HG03064 (cell line): ENCODE measurements around the gene ZFHX3.

Experiments used
- ATAC-seq: cut with Tn5 transposase; IDR thresholded peaks from one replicate; pipeline ENCODE4 v1.9.1; 2021; ENCODE audit warnings: low read depth; ENCODE audit not compliant: unreplicated experiment

The ZFHX3 gene

GRCh38 chr16:72814226-72814625, 233.7 kb downstream of the ZFHX3 start:
- ATAC-seq = no peak

GRCh38 chr16:72812672-72813071, 235.3 kb downstream of the ZFHX3 start:
- ATAC-seq = no peak

- ATAC-seq = no peak
These were observed 236.1 kb downstream of the ZFHX3 start for GRCh38 chr16:72811876-72812275.

GRCh38 chr16:72811188-72811720, 236.7 kb downstream of the ZFHX3 start:
- no peak for ATAC-seq

DNA sequence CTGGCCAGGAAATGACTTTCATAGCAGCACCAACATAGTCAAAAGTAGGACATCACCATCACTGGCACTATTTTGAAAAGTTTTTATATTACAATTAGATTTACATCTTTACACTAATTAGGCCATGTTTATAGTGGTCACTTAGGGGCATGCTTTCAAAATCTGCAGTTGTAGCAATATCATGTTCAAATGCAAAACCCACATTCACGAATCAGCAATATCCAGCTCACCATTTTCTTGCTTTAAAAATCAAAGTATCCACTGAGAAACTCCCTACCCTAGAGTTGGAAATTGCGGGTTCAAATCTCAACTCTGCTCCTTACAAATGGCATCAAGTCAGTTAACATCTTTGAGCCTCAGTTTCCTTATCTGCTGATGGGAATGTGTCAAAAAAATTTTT, 237.4 kb downstream of the ZFHX3 start:
- no peak for ATAC-seq

DNA sequence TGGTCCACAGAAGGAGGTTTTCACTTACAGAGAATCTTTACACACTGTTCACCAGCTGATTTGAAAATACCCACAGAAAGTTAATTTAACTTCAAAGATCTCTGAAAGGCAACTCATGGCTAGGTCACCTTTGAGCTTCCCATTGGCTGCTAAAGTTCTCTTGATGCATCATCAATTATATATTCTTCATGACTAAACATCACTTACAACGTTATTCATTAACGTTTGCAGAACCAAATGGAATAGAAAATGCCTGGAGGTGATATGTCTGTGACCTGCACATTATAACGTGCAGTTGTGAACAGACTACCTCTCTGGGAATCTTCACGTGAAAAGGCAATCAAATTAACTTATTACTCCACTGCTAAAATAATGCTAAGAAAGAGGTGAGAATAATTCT, 238.5 kb downstream of the ZFHX3 start:
- ATAC-seq = no peak

DNA sequence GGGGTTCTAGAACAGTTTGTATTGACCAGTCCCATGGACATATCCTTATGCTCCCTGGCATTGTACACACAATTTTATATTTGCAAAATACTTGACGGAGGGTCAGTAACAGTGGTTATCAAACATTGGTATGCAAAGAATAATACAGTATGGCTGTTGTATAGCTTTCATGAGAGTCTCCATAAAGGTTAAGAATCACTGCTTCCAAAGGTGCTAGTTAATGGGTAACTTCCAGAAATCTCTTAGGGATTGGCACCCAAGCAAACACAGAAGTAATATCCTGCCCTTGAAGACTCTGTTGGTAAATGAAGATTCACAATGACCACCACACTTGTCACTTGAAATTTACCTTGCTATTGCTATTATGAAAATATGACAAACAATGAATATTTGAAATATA, 239.2 kb downstream of the ZFHX3 start:
- ATAC-seq = no peak

GRCh38 chr16:72807245-72807644, 240.7 kb downstream of the ZFHX3 start:
- no peak for ATAC-seq

DNA sequence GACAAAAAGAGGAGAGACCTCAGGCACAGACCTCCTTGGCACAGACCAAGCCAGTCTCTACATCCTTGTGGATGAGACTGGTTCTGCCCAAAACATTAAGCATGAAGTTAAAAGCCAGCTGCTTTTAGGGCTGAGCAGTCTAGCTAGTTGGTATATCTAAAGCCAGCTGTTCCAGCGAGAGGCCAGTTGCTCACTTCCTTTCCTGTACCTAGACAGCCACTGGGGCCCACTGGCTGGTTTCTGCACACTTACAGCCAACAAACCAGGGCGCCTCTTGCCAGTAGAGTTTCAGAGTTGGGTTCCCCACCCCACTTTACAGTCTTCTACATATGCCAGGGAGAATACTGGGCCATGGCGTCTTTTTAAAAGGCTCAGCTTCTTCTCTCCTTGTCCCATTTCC, 242.4 kb downstream of the ZFHX3 start:
- ATAC-seq = no peak

- no peak for ATAC-seq
These were observed 247.3 kb downstream of the ZFHX3 start for GRCh38 chr16:72800524-72801161.

DNA sequence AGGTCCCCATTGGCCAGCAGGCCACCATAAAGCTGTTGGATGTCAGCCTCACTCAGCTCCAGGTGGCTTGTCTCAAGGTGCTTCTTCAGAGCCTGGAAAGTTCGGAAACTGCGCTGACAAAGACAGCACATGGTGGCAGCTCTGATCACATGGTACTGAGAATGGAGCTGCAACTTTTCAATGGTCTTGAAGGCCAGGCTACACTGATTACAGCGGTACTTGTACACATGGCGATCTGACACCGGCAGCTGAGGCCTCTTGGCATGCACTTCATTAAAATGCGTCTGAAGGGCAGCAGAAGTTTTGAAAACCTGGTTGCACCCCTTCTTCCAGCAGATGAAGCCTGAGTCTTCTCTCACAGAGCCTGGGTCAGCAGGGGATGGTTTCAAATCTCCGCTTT, 249.7 kb downstream of the ZFHX3 start:
- no peak for ATAC-seq

GRCh38 chr16:72797621-72798020, 250.3 kb downstream of the ZFHX3 start:
- no peak for ATAC-seq

GRCh38 chr16:72796222-72796621, 251.7 kb downstream of the ZFHX3 start:
- ATAC-seq = no peak

DNA sequence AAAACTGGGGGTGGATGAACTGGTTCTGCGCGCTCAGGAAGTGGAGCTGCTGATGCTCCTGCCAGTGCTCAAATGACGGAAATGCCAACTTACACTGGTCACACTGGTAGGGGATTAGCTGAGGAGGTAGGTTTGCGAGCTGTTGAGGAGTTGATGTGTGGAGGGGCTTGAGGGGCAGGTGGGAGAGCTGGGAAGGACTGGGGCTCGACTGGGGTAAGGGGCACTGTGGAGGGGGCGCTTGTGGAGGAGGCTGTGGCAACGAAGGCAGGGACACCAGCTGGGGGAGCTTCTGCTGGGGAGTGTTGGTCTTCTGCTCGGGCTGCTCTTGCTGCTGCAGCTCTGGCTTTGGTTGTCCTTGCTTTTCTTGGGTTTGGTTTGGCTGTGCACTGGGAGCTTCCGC, 252.9 kb downstream of the ZFHX3 start:
- no peak for ATAC-seq

DNA sequence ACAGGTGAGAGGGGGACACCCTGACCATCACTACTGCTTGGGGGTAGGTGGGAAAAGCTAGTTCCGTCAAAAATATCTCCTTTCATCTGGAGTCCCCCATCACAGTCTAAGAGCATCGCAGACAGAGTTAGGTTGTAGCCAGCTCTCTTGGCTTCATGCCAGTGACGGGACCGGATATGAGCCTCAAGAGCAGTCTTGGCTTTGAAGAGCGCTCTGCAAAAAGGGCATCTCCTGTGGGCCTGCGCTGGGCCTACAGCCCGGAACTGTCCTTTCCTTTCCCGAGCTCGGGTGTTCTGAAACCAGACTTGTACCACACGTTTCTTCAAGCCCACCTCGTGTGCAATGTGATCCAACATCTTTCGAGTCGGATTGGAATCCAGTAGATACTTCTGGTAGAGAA, 253.6 kb downstream of the ZFHX3 start:
- ATAC-seq = no peak

DNA sequence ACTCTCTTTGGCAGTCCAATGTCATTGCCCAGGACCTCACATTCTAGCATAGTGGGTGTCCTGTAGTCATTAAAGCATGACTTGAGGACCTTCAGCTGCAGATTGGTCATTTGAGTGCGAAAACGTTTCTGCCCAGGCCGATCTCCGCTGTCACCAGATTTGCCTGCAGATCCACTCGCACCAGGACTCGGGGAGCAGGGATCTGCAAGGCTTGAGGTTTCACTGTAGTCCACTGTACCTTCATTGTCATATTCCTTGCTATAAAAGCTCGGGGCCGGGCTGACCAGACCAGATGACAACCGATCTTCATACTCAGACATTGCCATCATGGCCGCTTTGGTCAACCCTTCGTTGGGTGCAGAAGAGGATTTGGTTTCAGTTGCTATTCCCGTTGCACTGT, 254.2 kb downstream of the ZFHX3 start:
- ATAC-seq = no peak

- no peak for ATAC-seq
These were observed 254.9 kb downstream of the ZFHX3 start for GRCh38 chr16:72793017-72793416.

DNA sequence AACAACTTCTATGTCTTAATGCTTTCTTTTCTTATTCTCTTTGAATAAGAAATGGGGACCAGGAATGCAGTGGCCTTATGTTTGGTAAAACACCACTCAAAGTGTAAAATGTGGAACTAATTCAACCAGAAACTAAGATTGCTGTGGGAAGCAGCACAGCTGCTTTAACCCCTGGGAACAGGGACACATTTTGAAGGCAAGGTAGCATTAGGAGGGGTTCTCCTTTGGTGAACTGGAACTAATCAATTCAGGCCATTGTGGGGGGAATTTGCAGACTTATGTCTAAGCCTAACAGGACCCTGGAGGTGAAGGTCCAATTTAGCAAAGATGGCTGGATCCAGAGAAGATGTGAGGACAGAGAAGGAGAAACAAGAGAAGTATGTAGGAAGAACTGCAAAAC, 256.1 kb downstream of the ZFHX3 start:
- ATAC-seq = no peak

GRCh38 chr16:72789921-72790320, 258.0 kb downstream of the ZFHX3 start:
- no peak for ATAC-seq

DNA sequence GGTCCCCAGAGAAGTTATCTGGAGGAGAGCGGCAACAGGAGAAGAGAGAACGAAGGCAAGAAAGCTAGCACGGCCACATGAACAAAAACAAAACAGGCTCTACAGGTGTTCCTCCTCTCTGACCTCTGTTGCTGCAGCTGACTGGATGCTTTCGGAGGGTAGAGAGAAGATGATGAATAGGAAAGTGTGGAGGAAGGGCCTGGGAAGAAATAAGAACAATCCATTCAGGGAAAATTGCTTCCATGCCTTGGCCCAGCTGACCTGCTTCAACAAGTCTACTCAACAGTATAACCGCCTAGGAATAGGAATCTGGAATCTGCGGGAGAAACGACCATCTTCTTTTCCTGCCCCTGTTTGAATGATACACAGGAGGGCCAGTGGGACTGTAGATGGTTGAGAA, 258.5 kb downstream of the ZFHX3 start:
- ATAC-seq = no peak

GRCh38 chr16:72788269-72788809, 259.6 kb downstream of the ZFHX3 start:
- no peak for ATAC-seq

DNA sequence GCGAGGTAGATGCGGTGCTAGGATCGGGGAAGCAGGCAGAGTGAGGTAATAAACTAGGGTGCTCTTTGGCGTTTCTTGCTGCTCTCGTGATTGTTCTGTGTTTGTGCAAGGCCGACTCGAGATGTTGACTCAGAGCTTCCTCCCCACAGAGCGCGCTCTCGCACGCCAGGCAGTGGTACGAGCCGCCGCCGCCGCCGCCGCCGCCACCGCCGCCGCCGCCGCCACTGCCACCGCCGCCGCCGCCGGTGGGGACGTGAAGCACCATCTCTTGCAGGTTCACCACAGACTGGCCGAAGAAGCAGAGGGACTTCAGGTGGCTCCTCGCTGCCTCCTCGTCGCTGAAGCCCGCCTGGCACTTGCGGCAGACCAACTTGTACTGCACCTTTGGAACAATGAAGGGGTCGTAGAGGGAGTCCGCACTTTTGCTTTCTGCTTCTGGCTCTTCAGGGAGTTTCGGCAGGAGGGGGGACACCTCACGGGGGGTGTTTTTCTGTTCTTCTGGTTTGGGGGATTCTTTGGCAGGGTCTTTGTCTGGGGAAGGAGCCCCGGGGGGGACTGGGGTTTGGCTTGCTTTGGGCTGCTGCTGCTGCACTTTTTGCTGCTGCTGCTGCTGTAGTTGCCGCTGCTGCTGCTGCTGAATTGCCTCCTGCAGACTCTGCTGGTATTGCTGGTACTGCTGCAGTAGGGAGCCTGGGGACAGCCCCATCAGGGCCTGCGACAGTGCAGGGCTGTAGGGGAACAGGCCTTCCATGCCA, 260.2 kb downstream of the ZFHX3 start:
- peak; percentile 91 for ATAC-seq
